Ecto neural progenitor cell (in vitro differentiated cells): ENCODE results near the gene PER3.
"Not testable (repeated sequence)": the region's sequence is repeated elsewhere in the genome, so short reads cannot be mapped to it uniquely, and the experiment has no call there.

Experiments used
- DNase-seq: peaks from one replicate; pipeline ENCODE4 v3.0.0-alpha.2; 2018; ENCODE audit warnings: low spot score

The PER3 gene

GRCh38 chr1:7778133-7778628 is 5.9 kb upstream of the PER3 start:
- no peak for DNase-seq

DNA sequence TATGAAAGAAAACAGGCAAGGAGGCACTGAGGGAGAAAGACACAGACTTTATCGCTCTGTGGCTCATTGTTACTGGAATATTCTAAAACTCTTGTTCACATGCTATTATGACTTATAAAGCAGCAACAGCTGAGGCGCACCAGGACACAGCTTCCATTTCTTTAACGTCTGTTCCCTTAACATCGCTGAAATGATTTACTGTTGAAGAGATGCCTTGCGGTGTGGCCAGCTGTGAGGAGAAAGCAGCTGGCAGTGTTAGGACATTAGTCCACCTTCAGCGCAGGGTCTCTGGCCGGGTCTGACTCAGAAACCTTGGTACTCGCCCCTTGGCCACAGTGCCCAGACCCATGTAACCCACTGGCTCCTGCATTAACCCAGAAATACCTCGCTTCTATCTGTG is 3.1 kb upstream of the PER3 start:
- DNase-seq, result no peak

DNA sequence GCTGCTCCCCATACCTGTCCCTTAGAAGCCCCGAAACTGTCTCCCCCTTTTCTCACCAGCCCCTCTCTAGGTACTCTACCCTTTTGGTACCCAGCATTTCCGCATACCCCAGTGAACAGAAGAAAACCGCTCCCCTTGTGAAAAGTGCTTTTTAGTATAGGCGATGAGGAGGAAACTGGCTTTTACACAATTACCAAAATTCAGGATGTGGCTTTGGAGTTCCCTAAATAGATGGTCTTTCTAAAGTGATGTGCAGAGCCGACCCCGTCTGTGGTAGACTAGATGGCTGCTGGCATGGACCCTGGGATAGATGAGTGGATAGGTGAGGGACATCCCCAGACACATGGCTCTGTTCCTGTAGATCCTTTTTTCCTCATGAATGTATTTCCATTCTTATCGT is 2.6 kb upstream of the PER3 start:
- no peak for DNase-seq

DNA sequence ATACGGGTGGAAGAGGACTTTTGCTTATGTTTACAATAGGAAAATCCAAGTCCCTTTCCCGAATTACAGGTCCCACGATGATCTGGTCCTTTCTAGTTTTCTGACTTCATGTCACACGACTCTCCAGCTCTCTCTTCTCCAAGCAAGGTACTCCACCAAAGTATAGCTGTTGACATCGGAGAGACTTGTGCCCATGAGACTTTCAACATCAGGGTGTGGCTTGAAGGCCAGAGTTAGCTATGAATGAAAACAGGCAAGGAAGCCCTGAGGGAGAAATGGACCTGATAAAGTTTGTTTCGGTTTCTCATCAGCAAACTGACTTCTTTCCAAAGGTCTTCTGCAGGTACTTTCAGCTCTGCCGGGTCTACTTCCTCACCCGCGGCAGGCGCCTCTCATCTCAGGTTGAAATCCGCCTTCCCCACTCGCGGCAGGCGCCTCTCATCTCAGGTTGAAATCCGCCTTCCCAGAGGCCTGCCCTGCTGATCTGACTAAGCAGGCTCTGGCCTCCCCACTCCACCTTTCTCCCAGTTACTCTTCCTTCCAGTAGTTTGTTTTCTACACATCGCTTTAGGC is 2.1 kb upstream of the PER3 start:
- DNase-seq, result no peak

DNA sequence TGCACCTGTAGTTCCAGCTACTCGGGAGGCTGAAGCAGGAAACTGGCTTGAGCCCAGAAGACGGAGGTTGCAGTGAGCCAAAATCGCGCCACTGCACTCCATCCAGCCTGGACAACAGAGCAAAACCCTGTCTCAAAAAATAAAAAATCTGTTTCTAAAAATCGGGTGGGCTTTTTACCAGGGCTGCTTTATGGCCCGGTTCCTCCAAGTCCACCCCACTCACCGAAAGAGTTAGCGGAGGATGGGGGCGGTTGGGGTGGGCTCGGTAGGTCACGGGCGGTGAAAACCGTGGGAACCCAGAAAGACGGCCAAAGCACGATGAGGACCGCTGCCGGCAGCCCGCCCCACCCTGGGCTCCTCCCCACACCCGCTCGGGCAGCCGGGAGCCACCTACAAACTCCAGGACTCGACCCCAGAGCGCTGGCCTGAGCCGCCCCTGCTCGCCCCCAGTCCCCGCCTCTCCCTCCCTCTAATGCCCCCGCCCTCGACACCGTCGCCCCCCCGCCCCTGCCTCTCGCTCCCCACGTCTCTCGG is 846 bp upstream of the PER3 start:
- peak; percentile 89 for DNase-seq

DNA sequence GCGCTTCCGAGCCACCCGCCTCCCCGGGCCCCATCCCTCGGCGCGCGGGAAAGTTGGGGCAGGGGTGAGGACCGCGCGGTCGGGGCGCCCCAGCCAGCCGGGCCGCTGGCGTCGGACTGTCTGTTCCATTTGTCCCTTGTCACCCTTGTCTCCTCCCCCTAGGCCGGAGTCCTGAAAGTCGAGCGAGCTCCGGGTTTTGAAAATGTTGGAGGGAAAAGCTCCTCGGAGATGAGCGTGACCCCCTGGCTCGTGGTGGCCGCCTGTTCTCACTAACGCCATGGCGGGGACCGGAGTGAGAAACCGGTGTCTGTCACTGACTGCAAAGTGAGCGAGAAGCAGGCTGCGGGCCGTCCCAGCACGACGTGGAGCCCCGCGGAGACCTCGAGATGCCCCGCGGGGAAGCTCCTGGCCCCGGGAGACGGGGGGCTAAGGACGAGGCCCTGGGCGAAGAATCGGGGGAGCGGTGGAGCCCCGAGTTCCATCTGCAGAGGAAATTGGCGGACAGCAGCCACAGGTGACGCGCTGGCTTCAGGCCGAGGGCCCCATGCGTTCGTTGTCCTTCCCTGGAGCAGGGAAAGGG is 491 bp downstream of the PER3 start:
- DNase-seq, result peak; percentile 57

GRCh38 chr1:7785108-7785507 is 1.0 kb downstream of the PER3 start:
- DNase-seq, result no peak

DNA sequence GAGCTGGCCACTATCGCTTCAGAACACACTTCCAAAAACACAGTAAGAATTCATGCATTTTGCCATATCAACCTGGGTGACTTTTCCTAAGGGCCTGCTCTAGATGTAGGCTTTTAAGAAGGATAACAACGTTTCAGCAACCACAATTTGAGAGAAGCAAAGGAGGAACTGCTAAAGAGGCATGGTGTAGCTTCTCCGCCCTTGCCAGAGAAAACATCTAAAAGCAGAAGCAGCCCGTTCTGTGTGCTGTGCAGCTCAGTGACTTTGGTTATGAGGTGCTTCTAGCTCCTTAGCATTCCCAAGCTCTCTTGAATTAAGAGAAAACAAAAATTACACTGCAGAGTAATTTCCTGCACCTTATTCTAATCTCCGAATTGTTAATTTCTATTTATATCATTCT is 2.7 kb downstream of the PER3 start:
- DNase-seq, result no peak

GRCh38 chr1:7789828-7790227 is 5.7 kb downstream of the PER3 start:
- no peak for DNase-seq

DNA sequence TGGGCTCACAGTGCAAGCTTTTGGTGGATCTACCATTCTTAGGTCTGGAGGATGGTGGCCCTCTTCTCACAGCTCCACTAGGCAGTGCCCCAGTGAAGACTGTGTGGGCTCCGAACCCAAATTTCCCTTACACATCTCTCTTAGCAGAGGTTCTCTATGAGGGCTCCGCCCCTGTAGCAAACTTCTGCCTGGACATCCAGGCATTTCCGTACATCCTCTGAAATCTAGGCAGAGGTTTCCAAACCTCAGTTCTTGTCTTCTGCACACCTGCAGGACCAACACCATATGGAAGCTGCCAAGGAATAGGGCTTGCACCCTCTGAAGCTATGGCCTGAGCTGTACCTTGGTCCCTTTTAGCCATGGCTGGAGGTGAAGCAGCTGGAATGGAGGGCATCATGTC is 6.9 kb downstream of the PER3 start:
- DNase-seq, result not testable (repeated sequence)

GRCh38 chr1:7795406-7795805 is 11.3 kb downstream of the PER3 start:
- DNase-seq, result no peak

DNA sequence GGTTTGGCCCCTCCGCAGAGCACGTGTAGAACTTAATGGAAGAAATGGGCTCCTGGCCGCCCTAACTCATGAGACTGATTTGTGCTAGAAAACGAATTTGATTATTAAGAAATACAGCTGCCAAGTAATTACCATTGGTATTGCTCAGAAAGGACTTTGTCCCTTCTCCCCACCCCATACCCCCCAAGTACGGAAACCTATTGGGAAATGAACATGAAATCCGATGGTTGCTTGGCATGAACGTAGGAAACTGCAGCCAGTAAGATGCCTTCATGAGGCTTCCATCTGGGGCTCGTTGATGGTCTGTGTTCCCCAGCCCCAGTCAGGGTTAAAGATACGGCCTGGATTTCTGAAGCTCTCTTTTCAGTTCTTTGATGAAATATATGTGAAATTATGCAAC is 21.4 kb downstream of the PER3 start:
- DNase-seq, result no peak

DNA sequence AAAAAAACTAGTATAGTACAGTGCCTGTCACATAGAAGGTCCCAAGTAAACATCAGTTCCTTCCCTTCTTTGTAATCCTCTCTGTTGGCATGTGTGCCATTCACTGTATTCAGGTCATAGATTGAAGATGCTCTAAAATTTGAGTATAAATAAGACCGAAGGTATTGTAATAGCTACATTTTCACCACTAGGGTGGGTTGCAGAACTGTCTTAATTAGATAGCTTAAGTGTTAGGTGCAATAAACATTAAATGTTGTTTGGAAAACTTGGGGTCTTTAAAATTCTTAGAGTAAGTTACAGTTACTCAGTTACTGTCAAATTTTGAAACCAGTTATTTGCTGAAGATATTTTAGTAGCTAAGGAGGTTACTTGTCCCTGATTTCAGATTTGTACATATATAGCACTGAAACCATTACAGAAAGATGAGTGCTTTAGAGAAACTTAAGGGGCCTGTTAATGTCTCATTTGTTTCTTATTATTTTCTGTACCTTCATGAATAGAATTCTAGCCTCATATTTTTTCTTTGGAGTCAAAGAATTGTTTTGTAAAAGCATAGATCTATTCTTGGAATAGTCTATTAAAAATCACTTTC is 24.3 kb downstream of the PER3 start:
- no peak for DNase-seq

DNA sequence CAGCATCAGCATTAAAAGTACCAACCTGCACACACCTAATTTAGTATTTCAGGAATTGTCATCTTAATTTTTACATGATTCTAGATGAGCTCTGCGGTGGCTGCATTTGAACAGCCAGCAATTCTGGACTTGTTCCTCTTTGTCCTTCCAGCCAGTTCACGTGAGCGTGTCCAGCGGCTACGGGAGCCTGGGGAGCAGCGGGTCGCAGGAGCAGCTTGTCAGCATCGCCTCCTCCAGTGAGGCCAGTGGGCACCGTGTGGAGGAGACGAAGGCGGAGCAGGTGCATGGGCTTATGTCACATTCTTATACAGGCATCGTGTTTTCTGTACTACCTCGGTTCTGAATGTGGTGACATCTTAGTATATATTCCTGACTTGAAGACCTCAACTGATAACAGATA is 25.7 kb downstream of the PER3 start:
- DNase-seq, result no peak

GRCh38 chr1:7810395-7810794 is 26.3 kb downstream of the PER3 start:
- DNase-seq, result no peak

DNA sequence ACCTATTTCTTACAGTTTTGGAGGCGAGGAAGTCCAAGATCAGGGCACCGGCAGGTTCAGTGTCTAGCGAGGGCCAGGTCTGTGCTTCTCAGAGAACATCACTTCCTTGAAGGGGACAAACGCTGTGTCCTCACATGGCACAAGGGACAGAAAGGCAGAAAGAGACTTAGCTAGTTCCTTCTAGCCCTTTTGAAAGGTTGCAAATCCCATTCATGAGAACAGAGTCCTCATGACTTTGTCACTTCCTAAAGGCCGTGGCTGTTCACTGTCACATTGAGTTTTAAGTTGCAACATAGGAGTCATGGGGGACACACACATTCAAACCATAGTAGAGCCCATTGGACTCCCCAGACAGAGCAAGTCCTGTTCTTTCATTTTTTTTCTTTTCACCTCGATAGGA is 27.4 kb downstream of the PER3 start:
- DNase-seq, result no peak

DNA sequence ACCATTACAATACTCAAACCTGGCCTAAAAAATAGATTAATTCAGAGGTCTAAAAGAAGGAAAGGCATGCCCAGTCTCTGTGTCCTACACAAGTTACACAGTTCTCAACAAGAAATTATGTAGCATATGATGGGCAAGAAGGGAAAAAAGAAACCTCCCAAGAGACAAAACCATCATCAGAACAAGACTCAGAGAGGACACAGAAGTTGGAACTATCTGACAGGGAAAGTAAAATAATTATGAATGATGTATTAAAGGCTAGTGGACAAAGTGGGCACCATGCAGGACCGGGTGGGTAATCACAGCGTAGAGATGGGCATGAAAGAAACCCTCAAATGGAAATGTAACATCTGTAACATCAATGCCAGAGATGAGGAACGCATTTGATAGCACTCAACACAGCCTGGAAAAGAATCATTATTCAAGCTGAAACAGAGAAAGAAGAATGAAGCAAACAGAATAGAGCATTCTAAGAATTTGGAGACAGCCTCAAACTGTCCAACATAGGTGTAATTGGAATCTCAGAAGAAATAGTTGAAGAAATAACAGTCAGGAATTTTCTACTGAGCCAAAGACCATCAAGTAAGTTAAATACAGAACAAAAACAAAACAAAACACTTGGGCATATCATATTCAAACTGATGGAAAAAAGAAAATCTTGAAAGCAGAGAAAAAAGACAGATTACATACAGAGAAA is 29.7 kb downstream of the PER3 start:
- DNase-seq, result no peak

DNA sequence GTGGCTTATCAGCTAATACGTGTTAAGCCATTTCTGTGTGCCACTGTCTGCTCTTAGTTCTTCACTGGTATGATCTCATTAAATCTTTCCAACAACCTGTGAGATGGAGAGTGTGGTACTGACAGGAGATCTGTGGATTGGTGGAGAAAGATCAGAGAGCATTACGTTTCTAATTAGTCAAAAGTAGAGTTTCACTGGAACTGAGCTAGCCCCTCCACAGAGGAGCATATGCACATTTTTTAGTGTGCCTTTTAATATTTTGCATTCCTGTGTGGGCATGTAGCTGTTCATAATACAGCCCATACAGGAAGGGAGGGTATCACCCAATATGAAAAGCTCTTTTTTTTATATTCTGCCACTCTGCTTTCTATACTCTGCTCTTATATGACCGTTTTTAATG is 37.2 kb downstream of the PER3 start:
- no peak for DNase-seq

DNA sequence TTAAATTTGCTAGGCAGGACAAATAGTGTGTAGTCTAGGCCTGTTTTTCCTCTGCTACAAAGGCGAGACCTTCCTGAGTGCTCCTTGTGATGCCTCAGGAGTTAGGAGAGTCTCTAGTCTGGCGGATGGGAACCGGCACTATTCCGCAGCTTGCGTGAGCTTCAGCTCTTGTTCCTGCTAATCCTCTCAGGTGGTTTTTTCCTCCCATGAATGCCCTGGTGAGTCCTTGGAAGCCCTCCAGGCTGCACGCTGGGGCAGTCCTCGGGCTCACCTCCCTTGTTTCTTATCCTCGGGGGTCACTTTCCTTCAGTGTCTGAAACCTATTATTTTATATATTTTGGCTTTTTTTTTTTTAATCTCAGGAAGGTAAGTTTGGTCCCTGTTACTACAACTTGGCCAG is 40.6 kb downstream of the PER3 start:
- DNase-seq, result no peak

DNA sequence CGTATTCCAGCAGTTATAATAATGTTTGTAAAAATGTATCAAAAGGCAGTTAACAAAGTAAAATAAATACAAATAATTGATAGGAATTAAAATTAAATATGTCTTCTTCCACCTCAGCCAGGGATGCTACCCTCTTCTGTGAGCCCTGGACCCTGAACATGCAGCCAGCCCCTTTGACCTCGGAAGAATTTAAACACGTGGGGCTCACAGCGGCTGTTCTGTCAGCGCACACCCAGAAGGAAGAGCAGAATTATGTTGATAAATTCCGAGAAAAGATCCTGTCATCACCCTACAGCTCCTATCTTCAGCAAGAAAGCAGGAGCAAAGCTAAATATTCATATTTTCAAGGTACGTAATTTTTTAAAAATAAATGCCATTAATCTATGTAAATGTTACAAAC is 42.3 kb downstream of the PER3 start:
- DNase-seq, result no peak

DNA sequence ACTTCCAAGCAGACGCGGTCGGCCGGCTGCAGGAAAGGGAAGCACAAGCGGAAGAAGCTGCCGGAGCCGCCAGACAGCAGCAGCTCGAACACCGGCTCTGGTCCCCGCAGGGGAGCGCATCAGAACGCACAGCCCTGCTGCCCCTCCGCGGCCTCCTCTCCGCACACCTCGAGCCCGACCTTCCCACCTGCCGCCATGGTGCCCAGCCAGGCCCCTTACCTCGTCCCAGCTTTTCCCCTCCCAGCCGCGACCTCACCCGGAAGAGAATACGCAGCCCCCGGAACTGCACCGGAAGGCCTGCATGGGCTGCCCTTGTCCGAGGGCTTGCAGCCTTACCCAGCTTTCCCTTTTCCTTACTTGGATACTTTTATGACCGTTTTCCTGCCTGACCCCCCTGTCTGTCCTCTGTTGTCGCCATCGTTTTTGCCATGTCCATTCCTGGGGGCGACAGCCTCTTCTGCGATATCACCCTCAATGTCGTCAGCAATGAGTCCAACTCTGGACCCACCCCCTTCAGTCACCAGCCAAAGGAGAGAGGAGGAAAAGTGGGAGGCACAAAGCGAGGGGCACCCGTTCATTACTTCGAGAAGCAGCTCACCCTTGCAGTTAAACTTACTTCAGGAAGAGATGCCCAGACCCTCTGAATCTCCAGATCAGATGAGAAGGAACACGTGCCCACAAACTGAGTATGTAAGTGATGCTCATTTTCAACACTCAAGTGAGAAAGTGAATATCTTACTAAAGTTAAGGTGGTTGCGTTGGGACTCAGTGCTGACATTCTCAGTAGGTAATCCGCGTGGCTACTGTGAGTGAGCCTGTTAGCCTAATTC is 43.2 kb downstream of the PER3 start:
- no peak for DNase-seq

DNA sequence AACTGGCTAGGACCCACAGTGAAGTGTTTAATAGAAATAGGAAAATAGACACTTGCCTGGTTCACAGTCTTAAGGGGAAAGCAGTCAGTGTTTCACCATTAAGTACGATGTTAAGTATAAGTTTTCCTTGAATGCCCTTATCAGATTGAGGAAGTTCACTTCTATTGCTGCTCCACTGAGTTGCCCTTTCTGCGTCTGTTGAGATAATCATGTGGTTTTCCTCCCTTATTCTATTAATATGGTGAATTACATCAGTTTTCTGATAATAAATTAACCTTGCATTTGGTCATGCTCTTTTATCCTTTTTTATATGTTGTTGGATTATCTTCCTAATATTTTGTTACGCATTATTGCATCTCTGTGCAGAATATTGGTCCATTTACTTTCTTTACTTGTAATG is 47.4 kb downstream of the PER3 start:
- no peak for DNase-seq
